Iris pigment epithelial cell (primary cell): Measurements from ENCODE around the gene HNMT.
"Not testable (repeated sequence)": the region's sequence is repeated elsewhere in the genome, so short reads cannot be mapped to it uniquely, and the experiment has no call there.

Experiments used
- DNase-seq: peaks from one replicate; pipeline ENCODE4 v3.0.0-alpha.2; 2011; ENCODE audit warnings: low read depth

The HNMT gene

GRCh38 chr2:137964066-137964858 is at the start of gene HNMT:
HNMT (plus strand) TSS chr2:137964473; CDS start chr2:137964492, 19 bp downstream.
- peak; percentile 90 for DNase-seq

GRCh38 chr2:137921105-137921880 is 43.0 kb upstream of the HNMT start:
- DNase-seq: no peak

DNA sequence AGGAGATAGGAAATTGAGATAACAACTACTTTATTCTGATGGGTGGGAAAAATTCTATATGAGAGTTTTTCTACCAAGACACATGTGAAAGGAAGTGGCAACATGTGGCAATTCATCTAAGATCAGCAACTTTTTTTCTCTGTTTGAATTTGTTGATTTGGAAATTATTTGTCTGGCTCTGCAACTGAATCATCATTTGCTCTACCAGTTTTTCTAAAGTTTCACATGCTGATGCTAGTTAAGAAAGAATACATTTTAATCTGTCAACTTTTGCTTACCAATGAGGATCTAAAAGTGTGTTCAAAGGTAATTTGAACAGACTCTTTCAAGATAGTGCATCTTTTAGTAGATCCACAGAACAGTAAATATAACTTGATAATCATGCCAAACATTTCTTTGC is 42.1 kb upstream of the HNMT start:
- not testable (repeated sequence) for DNase-seq

- peak; percentile 18 for DNase-seq
These were observed 40.3 kb upstream of the HNMT start for GRCh38 chr2:137924019-137924418.

GRCh38 chr2:137925599-137925998 is 38.7 kb upstream of the HNMT start:
- peak; percentile 57 for DNase-seq

GRCh38 chr2:137927846-137928245 is 36.4 kb upstream of the HNMT start:
- no peak for DNase-seq

DNA sequence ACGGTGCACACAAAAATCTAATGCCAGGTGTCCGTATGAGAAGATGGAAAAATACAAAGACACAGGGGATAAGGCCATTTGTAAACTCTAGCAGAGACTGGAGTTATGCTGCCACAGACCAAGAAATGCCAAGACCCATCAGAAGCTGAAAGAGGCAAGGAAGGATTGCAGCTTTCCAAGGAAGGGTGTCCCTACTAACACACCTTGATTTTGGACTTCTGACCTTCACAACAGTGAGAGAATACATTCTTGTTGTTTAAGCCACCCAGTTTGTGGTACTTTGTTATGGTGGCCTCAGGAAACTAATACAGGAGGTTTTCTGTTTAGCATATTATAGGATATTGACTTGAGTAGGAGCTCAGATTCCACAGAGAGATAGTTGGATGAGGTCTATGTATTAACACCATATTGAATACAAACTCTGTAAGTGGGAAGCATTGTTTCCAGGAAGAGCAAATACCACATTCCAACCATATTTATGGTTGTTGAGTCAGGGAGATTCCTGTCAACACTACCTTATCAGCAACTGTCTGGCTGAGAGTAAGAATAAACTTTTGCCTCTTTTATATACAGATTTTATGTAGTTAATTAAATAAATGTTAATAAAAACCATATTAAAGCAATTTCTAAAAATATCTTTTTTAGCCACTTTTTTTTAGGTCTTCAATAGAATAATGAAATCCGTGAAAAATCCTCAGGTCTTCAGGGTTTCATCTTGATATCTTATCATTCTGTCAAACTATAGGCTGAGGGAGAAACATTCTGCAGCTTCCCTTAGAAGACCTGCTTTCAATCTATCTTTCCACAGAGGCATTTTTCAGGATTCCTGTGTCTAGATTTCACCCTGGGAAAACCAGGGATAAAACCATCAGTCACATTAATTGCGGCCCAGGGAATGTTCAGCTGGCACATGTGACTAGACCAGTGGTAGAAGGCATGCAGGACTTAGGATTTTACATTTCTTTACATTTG is 35.4 kb upstream of the HNMT start:
- DNase-seq: peak; percentile 80

GRCh38 chr2:137929519-137929916 is 34.8 kb upstream of the HNMT start:
- DNase-seq: no peak

DNA sequence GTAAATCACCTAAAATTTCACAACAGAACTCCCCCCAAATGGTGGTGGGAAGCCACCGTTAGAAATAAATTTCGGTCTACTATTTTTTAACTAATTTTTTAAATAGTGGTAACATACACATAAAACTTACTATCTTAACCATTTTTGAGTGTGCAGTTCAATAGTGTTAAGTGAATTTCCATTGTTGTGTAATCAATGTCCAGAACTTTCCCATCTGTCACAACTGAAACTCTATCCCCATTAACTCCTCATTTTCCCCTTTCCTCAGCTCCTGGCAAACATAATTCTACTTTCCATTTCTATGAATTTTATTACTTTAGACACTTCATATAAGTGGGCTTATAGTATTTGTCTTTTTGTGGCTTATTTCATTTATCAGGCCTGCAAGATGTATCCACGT is 34.1 kb upstream of the HNMT start:
- no peak for DNase-seq

GRCh38 chr2:137935591-137935990 is 28.7 kb upstream of the HNMT start:
- DNase-seq: no peak

- no peak for DNase-seq
These were observed 27.0 kb upstream of the HNMT start for GRCh38 chr2:137937246-137937645.

DNA sequence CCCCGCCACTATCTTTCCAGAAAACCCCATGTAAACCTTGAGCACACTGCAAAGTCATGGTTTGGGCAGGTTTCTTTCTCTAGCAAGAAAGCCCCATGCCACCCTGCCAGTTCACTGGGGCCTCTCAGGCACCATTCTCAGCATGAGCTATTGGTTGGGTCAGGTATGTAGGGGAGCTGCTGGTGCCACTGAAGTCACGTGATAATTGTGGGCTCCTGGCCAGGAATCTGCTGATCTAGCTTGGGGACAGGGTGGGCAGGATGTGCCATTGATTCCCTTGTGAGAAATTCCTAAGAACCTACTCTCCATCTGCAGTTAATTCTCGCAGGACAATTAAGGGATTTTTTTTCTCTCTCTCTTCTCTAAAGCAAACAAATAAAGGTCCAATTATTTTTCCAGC is 26.5 kb upstream of the HNMT start:
- no peak for DNase-seq

DNA sequence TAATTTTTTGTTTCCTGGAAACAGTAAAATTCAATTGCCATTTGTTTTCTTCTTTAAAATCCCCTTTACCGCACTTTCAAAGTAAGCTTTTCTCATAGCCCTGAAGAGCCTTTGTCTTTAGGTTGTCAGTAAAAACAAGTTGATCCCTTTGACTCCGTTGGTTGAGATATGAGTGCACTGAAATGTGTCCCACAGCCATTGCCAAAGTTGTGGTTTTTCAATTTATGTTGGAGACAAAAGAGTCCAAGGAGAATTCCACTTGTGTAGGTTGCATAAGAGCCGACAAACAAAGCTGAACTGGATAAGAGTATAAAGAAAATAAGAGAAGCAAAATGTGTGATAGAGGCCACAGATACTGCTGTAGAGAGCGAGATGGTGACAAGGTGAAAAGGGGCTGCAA is 26.1 kb upstream of the HNMT start:
- peak; percentile 86 for DNase-seq

- DNase-seq: no peak
These were observed 25.2 kb upstream of the HNMT start for GRCh38 chr2:137939026-137939425.

DNA sequence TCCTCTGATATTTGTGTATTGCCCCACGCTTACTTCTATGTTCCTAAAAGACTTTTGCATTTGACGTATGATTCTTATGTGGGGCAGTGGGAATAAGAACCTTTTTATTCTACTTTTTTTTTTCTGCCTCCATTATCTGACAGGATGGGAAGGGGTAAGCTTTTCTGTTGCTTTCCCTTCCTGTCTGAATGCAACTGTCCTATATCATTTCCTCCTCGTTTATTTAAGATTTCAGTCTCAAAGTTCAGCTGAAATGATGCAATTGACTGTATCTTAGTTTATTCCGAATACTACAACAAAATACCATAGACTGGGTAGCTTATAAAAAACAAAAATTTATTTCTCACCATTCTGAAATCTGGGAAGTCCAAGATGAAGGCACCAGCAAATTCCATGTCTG is 24.1 kb upstream of the HNMT start:
- DNase-seq: no peak

- DNase-seq: no peak
These were observed 22.0 kb upstream of the HNMT start for GRCh38 chr2:137942037-137942832.

DNA sequence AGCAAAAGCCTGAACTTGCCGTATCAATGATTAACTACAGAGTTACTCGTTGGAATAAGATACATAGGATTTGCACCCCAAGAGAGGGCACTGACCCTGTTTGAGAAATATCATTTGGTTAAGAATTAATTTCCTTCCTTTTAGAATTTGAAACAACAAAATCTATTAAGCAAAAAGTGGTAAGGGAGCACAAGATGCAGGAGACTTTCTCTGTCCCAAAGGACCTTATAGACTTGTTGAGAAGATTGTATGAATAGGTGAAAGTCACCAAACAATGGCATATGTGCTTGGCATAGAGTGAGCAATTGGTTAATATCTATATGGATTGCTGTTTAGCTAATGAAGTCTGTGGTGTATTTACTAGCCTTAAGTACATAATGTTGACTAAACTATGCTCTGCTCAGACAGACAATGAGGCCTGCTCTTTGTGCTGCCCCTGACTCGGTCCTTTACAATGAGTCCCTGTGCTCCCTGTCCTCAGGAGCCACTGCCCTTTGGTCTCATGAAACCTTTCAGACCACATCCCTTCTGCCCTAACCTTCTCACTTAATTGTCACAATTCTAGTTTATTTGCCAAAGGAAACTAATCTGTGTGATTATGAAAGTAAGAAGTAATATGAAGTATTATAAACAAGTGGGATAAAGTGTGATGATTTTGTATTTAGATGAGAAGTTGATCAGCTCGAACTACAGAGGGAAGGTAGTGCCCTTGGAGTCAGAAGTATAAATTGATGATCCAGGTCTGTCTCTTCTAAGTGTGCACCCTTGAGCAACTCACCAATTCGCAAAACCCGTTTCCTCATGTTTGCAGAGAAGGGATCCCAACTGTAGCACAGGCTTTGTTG is 21.2 kb upstream of the HNMT start:
- DNase-seq: no peak

DNA sequence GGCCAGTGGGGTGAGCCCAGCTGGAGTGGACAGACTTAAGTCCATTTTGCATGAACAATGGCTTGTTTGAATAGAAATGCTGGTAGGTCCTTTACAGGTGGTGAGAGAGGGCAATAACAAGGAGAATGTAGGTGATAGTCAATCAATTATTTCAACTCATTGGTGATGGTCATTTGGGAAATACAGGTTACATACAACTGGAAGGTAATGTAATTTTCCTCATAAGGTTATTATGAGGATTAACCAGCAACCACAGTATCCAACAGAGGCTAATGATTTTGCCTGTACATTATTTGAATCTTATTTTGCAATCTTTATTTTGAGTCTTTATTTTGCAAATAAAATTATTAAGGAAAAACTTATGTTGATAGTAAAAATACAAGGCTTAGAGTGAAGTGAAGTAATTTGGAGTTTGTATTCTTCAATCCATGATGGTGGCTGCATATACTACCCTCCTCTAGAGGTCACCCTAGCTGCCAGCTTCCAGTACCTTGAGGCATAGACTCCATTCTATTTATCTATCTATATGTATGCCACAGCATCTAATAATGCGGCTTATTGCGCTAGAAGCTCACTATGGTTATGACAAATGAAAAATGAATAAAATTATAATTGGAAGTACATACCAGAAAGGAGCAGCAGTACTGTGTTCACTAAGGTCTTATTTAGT is 20.5 kb upstream of the HNMT start:
- DNase-seq: no peak

GRCh38 chr2:137944714-137945113 is 19.6 kb upstream of the HNMT start:
- no peak for DNase-seq

DNA sequence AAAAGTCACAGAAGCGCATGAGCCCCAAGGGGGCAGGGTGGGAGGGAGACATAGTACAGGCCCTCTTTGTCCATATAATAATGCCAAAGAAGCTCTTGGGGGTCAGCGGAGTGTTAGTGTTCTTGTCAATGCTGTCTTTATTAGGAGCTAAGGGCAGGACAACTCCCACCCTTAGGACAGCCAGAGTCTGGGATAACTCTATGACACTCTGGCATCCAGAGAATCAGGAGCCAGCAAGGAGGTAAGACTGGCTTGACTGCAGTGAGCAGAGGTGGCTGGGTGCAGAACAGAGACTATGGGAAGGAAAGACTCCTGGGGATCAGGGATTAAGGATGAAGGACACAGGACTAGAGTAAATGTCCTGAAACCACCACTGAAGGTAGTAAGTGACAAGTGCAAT is 19.0 kb upstream of the HNMT start:
- DNase-seq: no peak
